Ovary (tissue), 3 donors: Measurements from ENCODE around the gene STMND1.

Experiments used
- CTCF ChIP-seq, 3 donors: fragments of 450-650 bp in 2 of 3; fragments of 200-600 bp in 1 of 3; IDR thresholded peaks; one replicate each; pipeline versions ENCODE4 v1.5.1 to v1.8.0; 2016 to 2022; ENCODE audit warnings: antibody characterized with exemption in 3 of 3, mild to moderate bottlenecking in 1 of 3
- EP300 ChIP-seq: sonication (generic); formaldehyde crosslinking; IDR thresholded peaks from one replicate; pipeline ENCODE4 v1.6.1; 2017; ENCODE audit warnings: antibody characterized with exemption
- POLR2A ChIP-seq: fragments of 450-650 bp; IDR thresholded peaks from one replicate; pipeline ENCODE4 v1.6.1; 2017; ENCODE audit warnings: antibody characterized with exemption, mild to moderate bottlenecking, moderate library complexity
- donor health status: DM: no; HTN: no; CAD: no.

GRCh38 chr6:17120019-17120418 is 18.2 kb downstream of the STMND1 start:
- no peak for TF ChIP-seq POLR2A
- no peak for TF ChIP-seq CTCF (IDR thresholded peaks at IDR 0.05)
- TF ChIP-seq EP300, result no peak
